HEK293 (cell line): Measurements from ENCODE around the gene GDAP1L1.

Experiments
- CTCF ChIA-PET: fragments of 350-600 bp; formaldehyde crosslinking; extraction: SDS; loops from one replicate; lab custom pipeline; 2021; ENCODE audit warnings: antibody characterized with exemption; lab: Yijun Ruan, JAX
- POLR2A ChIA-PET: fragments of 300-600 bp; formaldehyde crosslinking; extraction: SDS; loops from one replicate; lab custom pipeline; 2020; ENCODE audit warnings: antibody characterized with exemption, inconsistent platforms; lab: Yijun Ruan, JAX
- H3K27ac ChIP-seq: fragments of 200-500 bp; sonication (Bioruptor generic); 2 replicates; pipeline ENCODE4 v1.5.1; 2014; ENCODE audit warnings: low read depth, low read length, control low read depth, inconsistent platforms; ENCODE audit errors: extremely low read depth
- H3K36me3 ChIP-seq, 2 experiments: fragments of 200-500 bp in 1 of 2; sonication (Bioruptor generic) in 1 of 2; 1 replicate in 1 of 2; 2 replicates in 1 of 2; pipeline ENCODE4 v1.5.1; 2014 to 2017; ENCODE audit warnings: inconsistent platforms in 2 of 2, low read length in 2 of 2; ENCODE audit not compliant: control insufficient read depth in 2 of 2, insufficient read depth in 1 of 2
- H3K4me1 ChIP-seq: fragments of 200-500 bp; sonication (Bioruptor generic); 2 replicates; pipeline ENCODE4 v1.5.1; 2014; ENCODE audit warnings: mild to moderate bottlenecking, low read length, inconsistent platforms; ENCODE audit not compliant: control insufficient read depth, insufficient read depth
- H3K4me3 ChIP-seq: 2 replicates; pipeline ENCODE4 v1.5.1; 2011; ENCODE audit warnings: low read depth, mild to moderate bottlenecking, control low read depth, low read length, moderate library complexity
- H3K9me3 ChIP-seq: fragments of 200-500 bp; sonication (Bioruptor generic); 2 replicates; pipeline ENCODE4 v1.5.1; 2014; ENCODE audit warnings: low read depth, low read length, inconsistent platforms; ENCODE audit not compliant: control insufficient read depth, insufficient read depth
- BCL6B ChIP-seq: fragments of 450-650 bp; formaldehyde crosslinking; IDR thresholded peaks from 2 replicates; pipeline ENCODE4 v1.5.1; 2017; ENCODE audit warnings: missing biosample characterization, missing genetic modification characterization
- CTCF ChIP-seq: fragments of 450-650 bp; formaldehyde crosslinking; IDR thresholded peaks from 2 replicates; pipeline ENCODE4 v1.5.1; 2016; ENCODE audit warnings: missing biosample characterization, missing genetic modification characterization
- KLF17 ChIP-seq: fragments of 450-650 bp; formaldehyde crosslinking; IDR thresholded peaks from 2 replicates; pipeline ENCODE4 v1.5.1; 2016; ENCODE audit warnings: missing biosample characterization, missing genetic modification characterization
- KLF8 ChIP-seq: fragments of 450-650 bp; formaldehyde crosslinking; IDR thresholded peaks from 2 replicates; pipeline ENCODE4 v1.5.1; 2016; ENCODE audit warnings: missing biosample characterization, missing genetic modification characterization
- SCRT2 ChIP-seq: fragments of 450-650 bp; formaldehyde crosslinking; IDR thresholded peaks from 2 replicates; pipeline ENCODE4 v1.5.1; 2016; ENCODE audit warnings: missing biosample characterization, missing genetic modification characterization
- ZBTB26 ChIP-seq: fragments of 450-650 bp; formaldehyde crosslinking; optimal IDR thresholded peaks from 2 replicates; pipeline ENCODE3; 2016; ENCODE audit warnings: missing biosample characterization, mild to moderate bottlenecking, missing genetic modification characterization
- ZBTB49 ChIP-seq: fragments of 450-650 bp; formaldehyde crosslinking; IDR thresholded peaks from 2 replicates; pipeline ENCODE4 v1.5.1; 2016; ENCODE audit warnings: missing biosample characterization, missing genetic modification characterization, low read depth
- ZFP37 ChIP-seq: fragments of 450-650 bp; formaldehyde crosslinking; IDR thresholded peaks from 2 replicates; pipeline ENCODE4 v1.5.1; 2016; ENCODE audit warnings: missing biosample characterization, missing genetic modification characterization
- ZNF26 ChIP-seq: fragments of 450-650 bp; formaldehyde crosslinking; IDR thresholded peaks from 2 replicates; pipeline ENCODE4 v1.5.1; 2016; ENCODE audit warnings: missing biosample characterization, missing genetic modification characterization
- ZNF426 ChIP-seq: fragments of 450-650 bp; formaldehyde crosslinking; IDR thresholded peaks from 2 replicates; pipeline ENCODE4 v1.5.1; 2017; ENCODE audit warnings: missing biosample characterization, missing genetic modification characterization, mild to moderate bottlenecking, inconsistent platforms, moderate library complexity
- ZNF501 ChIP-seq: fragments of 450-650 bp; formaldehyde crosslinking; IDR thresholded peaks from 2 replicates; pipeline ENCODE4 v1.5.1; 2016; ENCODE audit warnings: missing biosample characterization, missing genetic modification characterization
- ZNF529 ChIP-seq: fragments of 450-650 bp; formaldehyde crosslinking; IDR thresholded peaks from 2 replicates; pipeline ENCODE4 v1.5.1; 2017; ENCODE audit warnings: missing genetic modification characterization, missing biosample characterization; ENCODE audit not compliant: insufficient replicate concordance
- ZNF624 ChIP-seq: fragments of 450-650 bp; formaldehyde crosslinking; IDR thresholded peaks from 2 replicates; pipeline ENCODE4 v1.5.1; 2017; ENCODE audit warnings: missing biosample characterization, missing genetic modification characterization
- ZNF629 ChIP-seq: fragments of 450-650 bp; formaldehyde crosslinking; IDR thresholded peaks from 2 replicates; pipeline ENCODE4 v1.5.1; 2017; ENCODE audit warnings: missing biosample characterization, missing genetic modification characterization
- ZNF791 ChIP-seq: fragments of 450-650 bp; formaldehyde crosslinking; IDR thresholded peaks from 2 replicates; pipeline ENCODE4 v1.5.1; 2016; ENCODE audit warnings: missing biosample characterization, missing genetic modification characterization
- ZSCAN23 ChIP-seq: fragments of 450-650 bp; formaldehyde crosslinking; IDR thresholded peaks from 2 replicates; pipeline ENCODE4 v1.5.1; 2016; ENCODE audit warnings: missing biosample characterization, missing genetic modification characterization

Gene GDAP1L1

GRCh38 chr20:44206132-44206531 lies 41.0 kb upstream of the GDAP1L1 start:
- ChIA-PET POLR2A (interaction anchor here (1.0 kb wide), 1 partner anchor 13 kb away, joined by 4 read pairs; no protein-coding TSS in a partner anchor), CTCF (interaction anchor here (0.6 to 1.6 kb wide), 3 partner anchors 16 to 90 kb away, joined by 3 to 10 read pairs (median 4); no protein-coding TSS in a partner anchor)
- Histone ChIP-seq H3K27ac (no peak overlapping the region), H3K9me3 (no peaks in the 10 kb centered on the region)
- TF ChIP-seq ZNF624 (tag by site-specific recombination) = no peak
- TF ChIP-seq ZBTB26 (tag by site-specific recombination) = no peak
- TF ChIP-seq ZNF426 (tag by site-specific recombination) = no peak
- no peak for TF ChIP-seq CTCF (tag by site-specific recombination)
- no peak for TF ChIP-seq ZSCAN23 (tag by site-specific recombination)
- no peak for TF ChIP-seq ZFP37 (tag by site-specific recombination)
- TF ChIP-seq ZBTB49 = no peak
- TF ChIP-seq ZNF26 (tag by site-specific recombination) = no peak
- no peak for TF ChIP-seq ZNF791 (tag by site-specific recombination)
- TF ChIP-seq KLF8 (tag by site-specific recombination) = no peak
- no peak for TF ChIP-seq SCRT2
- TF ChIP-seq ZNF529 (tag by site-specific recombination) = no peak
- no peak for TF ChIP-seq BCL6B (tag by site-specific recombination)
- no peak for TF ChIP-seq ZNF501
- no peak for TF ChIP-seq ZNF629 (tag by site-specific recombination)
- TF ChIP-seq KLF17 = no peak
- TF ChIP-seq, all 188 proteins: peak for 0
- Histone ChIP-seq H3K4me1 (peaks cover 22% of the 10 kb centered on the region), H3K4me3 (no peak overlapping the region), H3K36me3 (peaks cover 33 to 46% of the 10 kb centered on the region in 2 experiments)
